Natural killer cell (primary cell): ENCODE data around the gene TRAF2. TPM values are rescaled to one million over a fixed set of nuclear protein-coding genes. Genes with fewer than 3 reads are reported as not detected.
"Not testable (repeated sequence)": the region's sequence is repeated elsewhere in the genome, so short reads cannot be mapped to it uniquely, and the experiment has no call there.

Experiments used
- ATAC-seq, 3 donors: fragments of 150-1000 bp in 2 of 3; fragments of 200-7000 bp in 1 of 3; cut with Tn5 transposase; 1 replicate in 1 of 3; 2 replicates in 2 of 3; pipeline ENCODE4 v1.10.0; 2021; ENCODE audit warnings: mild to moderate bottlenecking in 2 of 3, moderate library complexity in 2 of 3
- DNase-seq, 2 donors: peaks; one replicate each; pipeline versions ENCODE4 v3.0.0 to v3.0.0-alpha.2; 2013 to 2021; ENCODE audit warnings: mixed read lengths in 1 of 2
- H3K27ac ChIP-seq: one replicate; pipeline ENCODE4 v1.5.1; 2013; ENCODE audit warnings: mild to moderate bottlenecking, low read length
- H3K27me3 ChIP-seq: one replicate; pipeline ENCODE4 v1.6.1; 2013; ENCODE audit warnings: low read length; ENCODE audit not compliant: control insufficient read depth, insufficient read depth
- H3K36me3 ChIP-seq: one replicate; pipeline ENCODE4 v1.6.1; 2013; ENCODE audit warnings: low read length; ENCODE audit not compliant: control insufficient read depth, insufficient read depth
- H3K4me1 ChIP-seq: one replicate; pipeline ENCODE4 v1.6.1; 2013; ENCODE audit warnings: low read length; ENCODE audit not compliant: control insufficient read depth, insufficient read depth
- H3K4me3 ChIP-seq: one replicate; pipeline ENCODE4 v1.5.1; 2013; ENCODE audit warnings: low read length
- H3K9me3 ChIP-seq: one replicate; pipeline ENCODE4 v1.6.1; 2013; ENCODE audit warnings: low read length; ENCODE audit not compliant: control insufficient read depth, insufficient read depth
- H3K27ac Mint-ChIP-seq, 2 donors: one replicate each; pipeline ENCODE4 v1.8.0; 2022; ENCODE audit warnings: mild to moderate bottlenecking in 2 of 2, mixed read lengths in 2 of 2, moderate library complexity in 1 of 2
- H3K27me3 Mint-ChIP-seq, 2 donors: one replicate each; pipeline ENCODE4 v1.8.0; 2022; ENCODE audit warnings: low read depth in 2 of 2, mixed read lengths in 2 of 2
- H3K36me3 Mint-ChIP-seq: one replicate; pipeline ENCODE4 v1.8.0; 2022; ENCODE audit warnings: mixed read lengths
- H3K4me1 Mint-ChIP-seq, 2 donors: one replicate each; pipeline ENCODE4 v1.8.0; 2022; ENCODE audit warnings: mixed read lengths in 2 of 2
- H3K4me3 Mint-ChIP-seq: one replicate; pipeline ENCODE4 v1.8.0; 2022; ENCODE audit warnings: mild to moderate bottlenecking, moderate library complexity, mixed read lengths
- H3K9me3 Mint-ChIP-seq, 2 donors: one replicate each; pipeline ENCODE4 v1.8.0; 2022; ENCODE audit warnings: mixed read lengths in 2 of 2
- WGBS: methylation state at CpG from one replicate; pipeline ENCODE4 v1.1.7; 2013; ENCODE audit warnings: missing lambda C conversion rate; ENCODE audit not compliant: insufficient coverage; 5-methylcytosine and 5-hydroxymethylcytosine counted together
- intact Hi-C: fragments of 100-400 bp; cut with micrococcal nuclease; formaldehyde crosslinking; loops from one replicate; pipeline ENCODE4 v1.14.2; 2022
- total RNA-seq, 4 donors: library from RNA; stranded (reverse); fragments of 120-200 nt in 1 of 4; gene quantifications; one replicate each; pipeline versions ENCODE4 v1.2.3 to v1.2.4, GENCODE V29; 2013 to 2022
- TF ChIP-seq, protein P1 (sequence below): fragments of 200-600 bp; IDR thresholded peaks from one replicate; pipeline ENCODE4 v1.8.0; 2022; ENCODE audit warnings: antibody characterized with exemption

The TRAF2 gene, protein sequence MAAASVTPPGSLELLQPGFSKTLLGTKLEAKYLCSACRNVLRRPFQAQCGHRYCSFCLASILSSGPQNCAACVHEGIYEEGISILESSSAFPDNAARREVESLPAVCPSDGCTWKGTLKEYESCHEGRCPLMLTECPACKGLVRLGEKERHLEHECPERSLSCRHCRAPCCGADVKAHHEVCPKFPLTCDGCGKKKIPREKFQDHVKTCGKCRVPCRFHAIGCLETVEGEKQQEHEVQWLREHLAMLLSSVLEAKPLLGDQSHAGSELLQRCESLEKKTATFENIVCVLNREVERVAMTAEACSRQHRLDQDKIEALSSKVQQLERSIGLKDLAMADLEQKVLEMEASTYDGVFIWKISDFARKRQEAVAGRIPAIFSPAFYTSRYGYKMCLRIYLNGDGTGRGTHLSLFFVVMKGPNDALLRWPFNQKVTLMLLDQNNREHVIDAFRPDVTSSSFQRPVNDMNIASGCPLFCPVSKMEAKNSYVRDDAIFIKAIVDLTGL
- 10 to 100 TPM; 17.4 to 35.5 (median 25.0) TPM for total RNA-seq
- total RNA-seq (2013): 12.6 TPM

DNA sequence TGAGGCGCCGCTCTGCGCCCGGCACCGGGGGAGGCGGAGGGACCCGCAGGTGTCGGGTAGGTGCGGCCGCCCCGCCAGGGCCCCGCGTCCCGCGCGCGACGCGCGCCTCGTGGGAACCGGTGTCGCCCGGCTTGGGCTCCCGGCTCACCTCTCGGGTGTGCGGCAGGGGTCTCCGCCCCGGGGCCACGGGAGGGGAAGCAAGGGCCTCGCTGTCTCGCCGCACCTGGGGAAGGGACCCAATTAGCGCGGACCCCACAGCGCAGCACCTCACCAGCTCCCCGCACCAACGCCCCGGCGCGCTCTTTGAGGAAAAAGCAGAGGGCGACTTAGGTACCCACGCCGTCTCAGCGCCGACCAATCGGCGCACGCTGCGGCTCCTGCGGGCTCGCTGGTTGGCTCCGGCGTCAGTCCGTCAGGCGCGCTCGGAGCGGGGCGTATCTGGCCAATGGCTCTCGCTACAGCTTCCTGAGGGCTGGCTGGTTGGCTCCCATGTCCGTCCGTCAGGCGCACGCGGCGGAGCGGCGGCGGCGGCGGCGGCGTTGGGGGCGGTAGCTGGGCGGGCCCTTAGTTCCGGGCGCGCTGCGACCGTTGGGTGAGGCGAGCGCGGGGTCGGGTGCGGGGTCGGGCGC is at the start of gene TRAF2:
Gene TRAF2, plus strand, starts transcription at position 567 of the 629 bp plus-strand sequence. CDS start 12,225 bp downstream, outside the sequence.
- Mint-ChIP-seq H3K4me1 (peaks cover 15 to 34% of the 10 kb centered on the region in 2 donors), H3K36me3 (no peaks in the 10 kb centered on the region), H3K27ac (peak within 1 kb of the TSS; percentile 93 to 98), H3K27me3 (no peaks in the 10 kb centered on the region), H3K9me3 (no peaks in the 10 kb centered on the region), H3K4me3 (peak within 1 kb of the TSS; percentile 85)
- DNase-seq (peak; percentile 97 to 99), ATAC-seq (peak; percentile 81 to 95 (median 88))
- TF ChIP-seq, protein P1, sequence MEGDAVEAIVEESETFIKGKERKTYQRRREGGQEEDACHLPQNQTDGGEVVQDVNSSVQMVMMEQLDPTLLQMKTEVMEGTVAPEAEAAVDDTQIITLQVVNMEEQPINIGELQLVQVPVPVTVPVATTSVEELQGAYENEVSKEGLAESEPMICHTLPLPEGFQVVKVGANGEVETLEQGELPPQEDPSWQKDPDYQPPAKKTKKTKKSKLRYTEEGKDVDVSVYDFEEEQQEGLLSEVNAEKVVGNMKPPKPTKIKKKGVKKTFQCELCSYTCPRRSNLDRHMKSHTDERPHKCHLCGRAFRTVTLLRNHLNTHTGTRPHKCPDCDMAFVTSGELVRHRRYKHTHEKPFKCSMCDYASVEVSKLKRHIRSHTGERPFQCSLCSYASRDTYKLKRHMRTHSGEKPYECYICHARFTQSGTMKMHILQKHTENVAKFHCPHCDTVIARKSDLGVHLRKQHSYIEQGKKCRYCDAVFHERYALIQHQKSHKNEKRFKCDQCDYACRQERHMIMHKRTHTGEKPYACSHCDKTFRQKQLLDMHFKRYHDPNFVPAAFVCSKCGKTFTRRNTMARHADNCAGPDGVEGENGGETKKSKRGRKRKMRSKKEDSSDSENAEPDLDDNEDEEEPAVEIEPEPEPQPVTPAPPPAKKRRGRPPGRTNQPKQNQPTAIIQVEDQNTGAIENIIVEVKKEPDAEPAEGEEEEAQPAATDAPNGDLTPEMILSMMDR: no peak
- intact Hi-C loops: loop anchor here (1.0 to 5.0 kb wide), 2 partner anchors 37 to 56 kb away; partner anchors contain the start of genes FBXW5 and PHPT1
- H3K9me3 ChIP-seq: no peaks in the 10 kb centered on the region
- peak within 1 kb of the TSS; percentile 71 for H3K4me3 ChIP-seq
- WGBS: under 1% methylated on average over 88 of the region's 88 CpGs
- H3K27ac ChIP-seq: peak within 1 kb of the TSS; percentile 87
- H3K27me3 ChIP-seq: no peaks in the 10 kb centered on the region
- H3K36me3 ChIP-seq: no peaks in the 10 kb centered on the region
- peaks cover 59% of the 10 kb centered on the region for H3K4me1 ChIP-seq

DNA sequence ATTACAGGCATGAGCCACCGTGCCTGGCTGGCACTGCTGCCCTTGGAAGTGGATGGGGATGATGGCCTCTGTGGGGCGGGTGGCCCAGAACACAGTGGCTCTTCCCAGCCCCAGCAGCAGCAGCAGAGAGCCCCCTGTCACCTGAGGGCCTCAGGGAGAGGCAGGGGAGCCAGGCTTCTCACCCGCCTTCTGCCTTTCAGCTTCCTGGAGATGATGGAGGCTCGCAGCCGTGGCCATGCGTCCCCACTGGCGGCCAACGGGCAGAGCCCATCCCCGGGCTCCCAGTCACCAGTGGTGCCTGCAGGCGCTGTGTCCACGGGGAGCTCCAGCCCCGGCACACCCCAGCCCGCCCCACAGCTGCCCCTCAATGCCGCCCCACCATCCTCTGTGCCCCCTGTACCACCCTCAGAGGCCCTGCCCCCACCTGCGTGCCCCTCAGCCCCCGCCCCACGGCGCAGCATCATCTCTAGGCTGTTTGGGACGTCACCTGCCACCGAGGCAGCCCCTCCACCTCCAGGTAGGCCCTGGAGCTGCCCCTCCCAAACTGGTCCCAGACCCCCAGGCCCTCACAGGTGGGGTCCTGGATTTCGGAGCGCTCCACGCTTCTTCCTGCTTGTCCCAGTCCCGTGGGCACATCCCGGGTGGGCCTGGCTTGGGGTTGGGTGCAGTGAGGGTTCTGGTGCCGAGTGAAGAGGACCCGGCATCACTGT is 49.0 kb upstream of the TRAF2 start:
- Histone ChIP-seq H3K27me3 (no peaks in the 10 kb centered on the region), H3K4me1 (peaks cover 12% of the 10 kb centered on the region), H3K36me3 (peaks cover 11% of the 10 kb centered on the region), H3K9me3 (no peaks in the 10 kb centered on the region), H3K4me3 (no peak overlapping the region), H3K27ac (no peak overlapping the region)
- 93% methylated on average over 27 of the region's 27 CpGs for WGBS
- DNase-seq (no peak), ATAC-seq (no peak)
- Mint-ChIP-seq H3K27me3 (no peaks in the 10 kb centered on the region), H3K9me3 (no peaks in the 10 kb centered on the region), H3K4me1 (peaks cover 2 to 9% of the 10 kb centered on the region in 2 donors), H3K4me3 (no peak overlapping the region), H3K36me3 (no peaks in the 10 kb centered on the region), H3K27ac (no peak overlapping the region)
- TF ChIP-seq, protein P1: no peak
- intact Hi-C loops: no loop called here

DNA sequence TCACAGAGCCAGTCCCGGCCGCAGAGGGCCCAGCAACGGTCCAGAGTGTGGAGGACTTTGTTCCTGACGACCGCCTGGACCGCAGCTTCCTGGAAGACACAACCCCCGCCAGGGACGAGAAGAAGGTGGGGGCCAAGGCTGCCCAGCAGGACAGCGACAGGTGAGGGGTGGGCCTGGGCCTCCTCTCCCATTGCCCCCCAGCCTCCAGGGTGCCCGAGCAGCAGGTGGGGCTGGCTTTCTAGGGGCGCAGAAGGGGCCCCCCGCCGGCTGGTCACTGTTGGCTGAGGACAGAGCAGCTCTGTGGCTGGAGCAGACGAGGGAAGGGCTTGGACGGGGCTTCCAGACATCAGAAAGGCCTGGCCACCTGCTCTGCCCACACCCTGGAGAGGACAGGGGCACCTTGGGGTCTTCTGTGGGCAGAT is 48.4 kb upstream of the TRAF2 start:
- H3K9me3 ChIP-seq, ATAC-seq, intact Hi-C loops, DNase-seq, H3K36me3 Mint-ChIP-seq, H3K27ac Mint-ChIP-seq, H3K4me3 ChIP-seq, H3K27me3 Mint-ChIP-seq, H3K27me3 ChIP-seq, H3K27ac ChIP-seq, H3K9me3 Mint-ChIP-seq, H3K4me3 Mint-ChIP-seq: not testable (repeated sequence)
- WGBS: 96% methylated on average over 15 of the region's 15 CpGs
- Histone ChIP-seq H3K36me3 (peaks cover 11% of the 10 kb centered on the region), H3K4me1 (peaks cover 12% of the 10 kb centered on the region)
- peaks cover 4 to 12% of the 10 kb centered on the region in 2 donors for H3K4me1 Mint-ChIP-seq
